Hepatocyte (in vitro differentiated cells): Measurements from ENCODE around the gene KCNH3. TPM values are rescaled to one million over a fixed set of nuclear protein-coding genes. Genes with fewer than 3 reads are reported as not detected.

ENCODE experiments used
- DNase-seq: peaks from one replicate; pipeline ENCODE4 v3.0.0-alpha.2; 2016; ENCODE audit warnings: low spot score
- H2AFZ ChIP-seq: fragments of 200-600 bp; sonication (generic); 2 replicates; pipeline ENCODE4 v1.6.0; 2016; ENCODE audit warnings: antibody characterized with exemption, mild to moderate bottlenecking
- H3K27ac ChIP-seq: fragments of 200-600 bp; sonication (generic); 2 replicates; pipeline ENCODE4 v1.5.1; 2016; ENCODE audit warnings: mild to moderate bottlenecking
- H3K27me3 ChIP-seq: fragments of 200-600 bp; sonication (generic); 2 replicates; pipeline ENCODE4 v1.6.1; 2016
- H3K36me3 ChIP-seq: fragments of 200-600 bp; sonication (generic); replicated peaks from 2 replicates; pipeline ENCODE4 v1.5.1; 2016; ENCODE audit warnings: low read depth; ENCODE audit not compliant: insufficient read depth
- H3K4me1 ChIP-seq: fragments of 200-600 bp; sonication (generic); 2 replicates; pipeline ENCODE4 v1.5.1; 2016; ENCODE audit warnings: mild to moderate bottlenecking, moderate library complexity; ENCODE audit not compliant: insufficient read depth
- H3K4me2 ChIP-seq: fragments of 200-600 bp; sonication (generic); 2 replicates; pipeline ENCODE4 v1.6.0; 2016
- H3K4me3 ChIP-seq: fragments of 200-600 bp; sonication (generic); 2 replicates; pipeline ENCODE4 v1.5.1; 2016; ENCODE audit warnings: mild to moderate bottlenecking
- H3K79me2 ChIP-seq: fragments of 200-600 bp; sonication (generic); 2 replicates; pipeline ENCODE4 v1.6.0; 2017; ENCODE audit warnings: mild to moderate bottlenecking
- H3K9me2 ChIP-seq: fragments of 200-600 bp; sonication (generic); replicated peaks from 2 replicates; pipeline ENCODE4 v1.6.0; 2017; ENCODE audit warnings: mild to moderate bottlenecking; ENCODE audit not compliant: insufficient read depth
- H3K9me3 ChIP-seq: fragments of 200-600 bp; sonication (generic); 2 replicates; pipeline ENCODE4 v1.5.1; 2016; ENCODE audit warnings: low read depth, mild to moderate bottlenecking
- H4K20me1 ChIP-seq: fragments of 200-600 bp; sonication (generic); 2 replicates; pipeline ENCODE4 v1.6.0; 2016; ENCODE audit warnings: mild to moderate bottlenecking; ENCODE audit not compliant: insufficient read depth, poor library complexity, severe bottlenecking
- CTCF ChIP-seq: fragments of 200-600 bp; sonication (generic); IDR thresholded peaks from 2 replicates; pipeline ENCODE4 v1.5.1; 2016; ENCODE audit warnings: antibody characterized with exemption, mild to moderate bottlenecking; ENCODE audit not compliant: poor library complexity
- EZH2 ChIP-seq: fragments of 200-600 bp; sonication (generic); IDR thresholded peaks from 2 replicates; pipeline ENCODE4 v1.6.1; 2016; ENCODE audit warnings: antibody characterized with exemption, mild to moderate bottlenecking, borderline replicate concordance
- EZH2phosphoT487 ChIP-seq: fragments of 200-600 bp; sonication (generic); IDR thresholded peaks from one replicate; pipeline ENCODE4 v1.6.1; 2018; ENCODE audit warnings: antibody characterized with exemption, mild to moderate bottlenecking, low read depth, moderate library complexity; ENCODE audit not compliant: unreplicated experiment, severe bottlenecking
- WGBS: methylation state at CpG from one replicate; pipeline ENCODE4 v1.1.6; 2016; ENCODE audit warnings: low lambda C conversion rate; ENCODE audit errors: missing lambda C conversion rate; 5-methylcytosine and 5-hydroxymethylcytosine counted together
- polyA plus RNA-seq: library from polyadenylated mRNA; unstranded; fragments of >200 nt; fragmentation: Nextera tagmentation; extraction: Ambion mirVana; gene quantifications from 2 replicates; pipeline ENCODE4 v1.2.1, GENCODE V29; 2016
- total RNA-seq: library from RNA; depleted of rRNA; stranded (reverse); fragments of >200 nt; gene quantifications from 2 replicates; pipeline ENCODE4 v1.2.3, GENCODE V29; 2014

Gene KCNH3
- total and polyA plus RNA-seq, 2 experiments from 2014 or later: 0.30 to 1.1 TPM

GRCh38 chr12:49564686-49565405, 26.0 kb downstream of the KCNH3 start:
- no peak for TF ChIP-seq EZH2phosphoT487
- TF ChIP-seq CTCF: no peak
- TF ChIP-seq EZH2: no peak
- H3K4me3 ChIP-seq: no peak overlapping the region
- no peaks in the 10 kb centered on the region for H3K36me3 ChIP-seq
- H3K4me2 ChIP-seq: no peak overlapping the region
- no peaks in the 10 kb centered on the region for H3K27me3 ChIP-seq
- no peaks in the 10 kb centered on the region for H3K9me3 ChIP-seq
- H3K4me1 ChIP-seq: peaks cover 5% of the 10 kb centered on the region
- no peaks in the 10 kb centered on the region for H3K9me2 ChIP-seq
- H2AFZ ChIP-seq: no peak overlapping the region
- peaks cover 32% of the 10 kb centered on the region for H3K79me2 ChIP-seq
- no peaks in the 10 kb centered on the region for H4K20me1 ChIP-seq
- 96% methylated on average over 8 of the region's 8 CpGs for WGBS
- no peak overlapping the region for H3K27ac ChIP-seq
- DNase-seq: no peak

- Histone ChIP-seq H2AFZ (no peak overlapping the region), H3K4me2 (no peak overlapping the region), H3K4me3 (no peak overlapping the region), H3K27me3 (no peaks in the 10 kb centered on the region), H3K79me2 (peaks cover 40% of the 10 kb centered on the region), H3K36me3 (no peaks in the 10 kb centered on the region), H3K9me3 (no peaks in the 10 kb centered on the region), H3K9me2 (no peaks in the 10 kb centered on the region), H3K4me1 (peaks cover 5% of the 10 kb centered on the region), H3K27ac (no peak overlapping the region), H4K20me1 (no peaks in the 10 kb centered on the region)
- DNase-seq: no peak
- WGBS: 94% methylated on average over 12 of the region's 12 CpGs
- no peak for TF ChIP-seq EZH2phosphoT487
- no peak for TF ChIP-seq EZH2
- no peak for TF ChIP-seq CTCF
Observed at GRCh38 chr12:49565406-49566265, 26.8 kb downstream of the KCNH3 start.

- no peaks in the 10 kb centered on the region for H3K36me3 ChIP-seq
- H3K9me3 ChIP-seq: no peaks in the 10 kb centered on the region
- no peak overlapping the region for H3K27ac ChIP-seq
- no peak overlapping the region for H2AFZ ChIP-seq
- H3K4me2 ChIP-seq: peak overlapping the region; percentile 95
- H3K9me2 ChIP-seq: no peaks in the 10 kb centered on the region
- H3K4me3 ChIP-seq: no peak overlapping the region
- peaks cover 45% of the 10 kb centered on the region for H3K79me2 ChIP-seq
- WGBS: 95% methylated on average over 13 of the region's 13 CpGs
- H3K27me3 ChIP-seq: no peaks in the 10 kb centered on the region
- DNase-seq: no peak
- TF ChIP-seq EZH2 (no peak), CTCF (no peak), EZH2phosphoT487 (no peak)
- H4K20me1 ChIP-seq: no peaks in the 10 kb centered on the region
- H3K4me1 ChIP-seq: peaks cover 5% of the 10 kb centered on the region
Observed at GRCh38 chr12:49566361-49566760, 27.5 kb downstream of the KCNH3 start.
